ENCODE results near the gene FLOT1. TPM values are rescaled to one million over a fixed set of nuclear protein-coding genes. Genes with fewer than 3 reads are reported as not detected.
A peak's percentile ranks its signal among the peaks of the same experiment; 100 is the strongest.

Gene FLOT1
- total and polyA plus RNA-seq, 7 experiments from 2014 or later = 59.4 to 204 (median 85.4) TPM

- H3K27ac Mint-ChIP-seq = peak overlapping the region; percentile 79 to 98 (median 92)
- Histone ChIP-seq H3K4me1 (ENCODE audit: control insufficient read depth in 2 of 2, insufficient read depth in 2 of 2, low read length in 2 of 2) (peaks cover 29 to 60% of the 10 kb centered on the region in 2 donors), H3K27ac (ENCODE audit: low read depth, low read length) (peak overlapping the region; percentile 33)
Observed at GRCh38 chr6:30735668-30736314, 6.7 kb downstream of the FLOT1 start.

GRCh38 chr6:30732237-30732943, 10.1 kb downstream of the FLOT1 start:
- Histone ChIP-seq H3K4me3 (ENCODE audit: low read length) (no peak overlapping the region), H3K4me1 (ENCODE audit: control insufficient read depth in 2 of 2, insufficient read depth in 2 of 2, low read length in 2 of 2) (peaks cover 28 to 45% of the 10 kb centered on the region in 2 donors), H3K27me3 (ENCODE audit: control insufficient read depth in 2 of 2, insufficient read depth in 2 of 2, low read length in 2 of 2) (no peaks in the 10 kb centered on the region), H3K36me3 (ENCODE audit: control insufficient read depth in 2 of 3, insufficient read depth in 3 of 3, low read length in 3 of 3) (peaks cover 6 to 29% (median 8%) of the 10 kb centered on the region in 3 experiments), H3K27ac (ENCODE audit: low read depth, low read length) (no peak overlapping the region), H3K9me3 (ENCODE audit: control insufficient read depth in 2 of 3, low read length in 3 of 3) (no peaks in the 10 kb centered on the region)
- Mint-ChIP-seq H3K4me3 (no peak overlapping the region), H3K36me3 (peaks cover 0 to 57% (median 27%) of the 10 kb centered on the region in 5 donors), H3K27me3 (no peaks in the 10 kb centered on the region), H3K4me1 (peaks cover 39 to 62% (median 58%) of the 10 kb centered on the region in 7 donors), H3K9me3 (no peaks in the 10 kb centered on the region), H3K27ac (peak overlapping the region in 5 of 9 donors; percentile 9 to 70 (median 28))
- POLR2A ChIA-PET = interaction anchor here (0.6 to 2.8 kb wide), 7 partner anchors 10 to 94 kb away, joined by 3 to 20 read pairs (median 7); partner anchors contain the start of gene FLOT1
- CTCF ChIA-PET = interaction anchor here (0.6 to 7.9 kb wide), 11 partner anchors 10 to 250 kb away, joined by 3 to 48 read pairs (median 4); no protein-coding TSS in a partner anchor
- no peak for DNase-seq
- intact Hi-C loops (cut with micrococcal nuclease) = loop anchor here (10.0 kb wide), 1 partner anchor 278 kb away; no protein-coding TSS in a partner anchor
- ATAC-seq = no peak

More at GRCh38 chr6:30735668-30736314, 6.7 kb downstream of the FLOT1 start:
- ATAC-seq (no peak), DNase-seq (no peak)
- ChIA-PET POLR2A (interaction anchor here (0.6 to 5.6 kb wide), 14 partner anchors 9 to 254 kb away, joined by 3 to 45 read pairs (median 6); partner anchors contain the start of gene MDC1), CTCF (interaction anchor here (0.5 to 7.9 kb wide), 19 partner anchors 9 to 350 kb away, joined by 3 to 41 read pairs (median 4); no protein-coding TSS in a partner anchor)
- Mint-ChIP-seq H3K27me3 (no peaks in the 10 kb centered on the region), H3K4me1 (peaks cover 50 to 83% (median 73%) of the 10 kb centered on the region in 7 donors), H3K36me3 (peaks cover 4 to 72% (median 34%) of the 10 kb centered on the region in 5 donors), H3K9me3 (peaks cover 0 to 1% (median 0%) of the 10 kb centered on the region in 11 donors), H3K4me3 (peak overlapping the region; percentile 64 to 93 (median 80))
- H3K36me3 ChIP-seq (ENCODE audit: control insufficient read depth in 2 of 3, insufficient read depth in 3 of 3, low read length in 3 of 3) = peaks cover 0 to 15% (median 7%) of the 10 kb centered on the region in 3 experiments
- no peaks in the 10 kb centered on the region for H3K9me3 ChIP-seq (ENCODE audit: control insufficient read depth in 2 of 3, low read length in 3 of 3)
- intact Hi-C loops (cut with micrococcal nuclease) = loop anchor here (10.0 kb wide), 1 partner anchor 281 kb away; no protein-coding TSS in a partner anchor
- peak overlapping the region; percentile 24 for H3K4me3 ChIP-seq (ENCODE audit: low read length)
- H3K27me3 ChIP-seq (ENCODE audit: control insufficient read depth in 2 of 2, insufficient read depth in 2 of 2, low read length in 2 of 2) = no peaks in the 10 kb centered on the region

- CTCF ChIA-PET = interaction anchor here (0.6 to 7.9 kb wide), 46 partner anchors 8 to 430 kb away, joined by 3 to 48 read pairs (median 4); partner anchors contain the start of genes DDR1, DHX16 and MDC1
- H3K4me1 ChIP-seq (ENCODE audit: control insufficient read depth in 2 of 2, insufficient read depth in 2 of 2, low read length in 2 of 2) = peaks cover 14 to 30% of the 10 kb centered on the region in 2 donors
- DNase-seq (peak; percentile 62 to 86 (median 81)), ATAC-seq (peak; percentile 97)
- Mint-ChIP-seq H3K36me3 (peaks cover 0 to 47% (median 19%) of the 10 kb centered on the region in 5 donors), H3K27me3 (no peaks in the 10 kb centered on the region), H3K4me1 (peaks cover 27 to 54% (median 42%) of the 10 kb centered on the region in 7 donors), H3K27ac (peak overlapping the region in 7 of 9 donors; percentile 29 to 79 (median 73)), H3K9me3 (no peaks in the 10 kb centered on the region), H3K4me3 (peak overlapping the region in 9 of 10 donors; percentile 27 to 69 (median 55))
- intact Hi-C loops (cut with micrococcal nuclease) = loop anchor here (1.0 to 10.0 kb wide), 8 partner anchors 9 to 320 kb away; partner anchors contain the start of genes ATAT1 (in 1 of the 2) and IER3 (in 1 of the 2)
- H3K27me3 ChIP-seq (ENCODE audit: control insufficient read depth in 2 of 2, insufficient read depth in 2 of 2, low read length in 2 of 2) = no peaks in the 10 kb centered on the region
- no peaks in the 10 kb centered on the region for H3K9me3 ChIP-seq (ENCODE audit: control insufficient read depth in 2 of 3, low read length in 3 of 3)
- H3K36me3 ChIP-seq (ENCODE audit: control insufficient read depth in 2 of 3, insufficient read depth in 3 of 3, low read length in 3 of 3) = peaks cover 6 to 39% (median 8%) of the 10 kb centered on the region in 3 experiments
- H3K27ac ChIP-seq (ENCODE audit: low read depth, low read length) = peak overlapping the region; percentile 52
- POLR2A ChIA-PET = interaction anchor here (0.6 to 2.8 kb wide), 19 partner anchors 9 to 1462 kb away, joined by 3 to 20 read pairs (median 5); partner anchors contain the start of genes FLOT1, MDC1, MRPS18B and PPP1R10
- H3K4me3 ChIP-seq (ENCODE audit: low read length) = no peak overlapping the region
Observed at GRCh38 chr6:30730601-30731435, 11.7 kb downstream of the FLOT1 start.

GRCh38 chr6:30727920-30728553, 14.4 kb downstream of the FLOT1 start:
- CTCF ChIA-PET = interaction anchor here (0.6 to 4.5 kb wide), 10 partner anchors 10 to 398 kb away, joined by 3 to 48 read pairs (median 4); no protein-coding TSS in a partner anchor
- H3K9me3 ChIP-seq (ENCODE audit: control insufficient read depth in 2 of 3, low read length in 3 of 3) = no peaks in the 10 kb centered on the region
- ATAC-seq = no peak
- intact Hi-C loops (cut with micrococcal nuclease) = loop anchor here in 1 of 2 donors (10.0 kb wide), 1 partner anchor 663 kb away; the partner anchor contains the start of genes POLR1H and PPP1R11
- POLR2A ChIA-PET = interaction anchor here (0.5 to 2.1 kb wide), 14 partner anchors 10 to 411 kb away, joined by 3 to 7 read pairs (median 4); partner anchors contain the start of genes MDC1 and MRPS18B
- H3K4me1 ChIP-seq (ENCODE audit: control insufficient read depth in 2 of 2, insufficient read depth in 2 of 2, low read length in 2 of 2) = peaks cover 15 to 21% of the 10 kb centered on the region in 2 donors
- H3K27me3 ChIP-seq (ENCODE audit: control insufficient read depth in 2 of 2, insufficient read depth in 2 of 2, low read length in 2 of 2) = no peaks in the 10 kb centered on the region
- peak overlapping the region in 1 of 10 donors; percentile 63 for H3K4me3 Mint-ChIP-seq
- peaks cover 33 to 68% (median 51%) of the 10 kb centered on the region in 7 donors for H3K4me1 Mint-ChIP-seq
- peaks cover 13 to 66% (median 16%) of the 10 kb centered on the region in 3 experiments for H3K36me3 ChIP-seq (ENCODE audit: control insufficient read depth in 2 of 3, insufficient read depth in 3 of 3, low read length in 3 of 3)
- DNase-seq = no peak
- H3K4me3 ChIP-seq (ENCODE audit: low read length) = no peak overlapping the region
- no peaks in the 10 kb centered on the region for H3K27me3 Mint-ChIP-seq
- peak overlapping the region in 7 of 9 donors; percentile 28 to 81 (median 72) for H3K27ac Mint-ChIP-seq
- H3K27ac ChIP-seq (ENCODE audit: low read depth, low read length) = peak overlapping the region; percentile 16
- peaks cover 7 to 53% (median 19%) of the 10 kb centered on the region in 5 donors for H3K36me3 Mint-ChIP-seq
- no peaks in the 10 kb centered on the region for H3K9me3 Mint-ChIP-seq

Measured in naive thymus-derived CD4-positive, alpha-beta T cell (primary cell).